K562 (cell line): ENCODE data around the gene KLHL14. TPM values are rescaled to one million over a fixed set of nuclear protein-coding genes. Genes with fewer than 3 reads are reported as not detected.

ENCODE experiments used
- CXXC5 ChIP-seq: fragments of 250-450 bp; sonication (Bioruptor Pico); IDR thresholded peaks from 2 replicates; pipeline ENCODE4 v1.8.0; 2022; ENCODE audit warnings: inconsistent platforms, mild to moderate bottlenecking, moderate library complexity
- GATA2 ChIP-seq: sonication (generic); formaldehyde crosslinking; IDR thresholded peaks from 2 replicates; pipeline ENCODE4 v1.4.0; 2020; ENCODE audit warnings: mild to moderate bottlenecking, missing genetic modification reagents
- JUNB ChIP-seq: fragments of 450-650 bp; formaldehyde crosslinking; conservative IDR thresholded peaks from 2 replicates; pipeline ENCODE4 v1.4.0; 2020; ENCODE audit warnings: mild to moderate bottlenecking
- NFYB ChIP-seq: IDR thresholded peaks from 2 replicates; pipeline ENCODE4 v1.6.1; 2011; ENCODE audit warnings: mild to moderate bottlenecking, moderate library complexity; ENCODE audit not compliant: insufficient read length; ENCODE audit errors: extremely low read depth
- NR2C2 ChIP-seq, 2 experiments: fragments of 200-800 bp in 1 of 2; sonication (Bioruptor generic) in 1 of 2; sonication (generic) in 1 of 2; formaldehyde crosslinking in 1 of 2; IDR thresholded peaks; 2 replicates each; pipeline versions ENCODE4 v1.6.1 to v1.8.0; 2016 to 2022; ENCODE audit warnings: mild to moderate bottlenecking in 1 of 2, missing compliant biosample characterization in 1 of 2, missing genetic modification characterization in 1 of 2, missing genetic modification reagents in 1 of 2
- ZNF224 ChIP-seq: sonication (generic); formaldehyde crosslinking; IDR thresholded peaks from 2 replicates; pipeline ENCODE4 v1.8.0; 2022; ENCODE audit warnings: mild to moderate bottlenecking, missing genetic modification reagents
- ZNF318 ChIP-seq, 2 experiments: fragments of 450-650 bp; IDR thresholded peaks; 2 replicates each; pipeline ENCODE4 v1.6.1; 2016; ENCODE audit warnings: mild to moderate bottlenecking in 2 of 2, borderline replicate concordance in 1 of 2, low read depth in 1 of 2, moderate library complexity in 1 of 2
- polyA plus RNA-seq, 8 experiments: library from polyadenylated mRNA; depleted of rRNA in 4 of 8; stranded (reverse) in 5 of 8; unstranded in 3 of 8; fragments of >200 nt; fragmentation: Nextera tagmentation in 2 of 8; fragmentation: Illumina TruSeq in 1 of 8; extraction: Ambion mirVana in 2 of 8; extraction: Trizol in 1 of 8; gene quantifications; 2 replicates each; pipeline versions ENCODE4 v1.2.1 to v1.2.3, GENCODE V29; 2011 to 2014; ENCODE audit warnings: inconsistent platforms in 1 of 8, missing spikeins in 1 of 8
- total RNA-seq, 7 experiments: library from RNA; depleted of rRNA in 6 of 7; stranded (reverse); fragments of >200 nt in 6 of 7; fragmentation: Illumina TruSeq in 2 of 7; extraction: Trizol in 2 of 7; gene quantifications; 2 replicates each; pipeline versions ENCODE4 v1.2.1 to v1.2.3, GENCODE V29; 2011 to 2021; ENCODE audit warnings: low replicate concordance in 1 of 7
- TF ChIP-seq, protein P1 (sequence below): sonication (generic); formaldehyde crosslinking; IDR thresholded peaks from 2 replicates; pipeline ENCODE4 v1.8.0; 2022; ENCODE audit warnings: missing genetic modification reagents, mild to moderate bottlenecking, borderline replicate concordance
- TF ChIP-seq, protein P2 (sequence below): sonication (generic); formaldehyde crosslinking; IDR thresholded peaks from 2 replicates; pipeline ENCODE4 v1.8.1; 2023; ENCODE audit warnings: mild to moderate bottlenecking, missing genetic modification reagents, moderate library complexity

KLHL14 gene
- total and polyA plus RNA-seq, 9 of the 15 experiments (the other 6 are each of a cell fraction or from before 2014, with no cell fraction given) = not detected

- TF ChIP-seq NFYB = no peak
- no peak for TF ChIP-seq NR2C2 (CRISPR knock-in tag; IDR thresholded peaks at IDR 0.05)
- TF ChIP-seq NR2C2 (tag; IDR thresholded peaks at IDR 0.05) = no peak
- TF ChIP-seq GATA2 (CRISPR knock-in tag) = no peak
- TF ChIP-seq ZNF224 = no peak
- no peak for TF ChIP-seq JUNB
- TF ChIP-seq, protein P1, sequence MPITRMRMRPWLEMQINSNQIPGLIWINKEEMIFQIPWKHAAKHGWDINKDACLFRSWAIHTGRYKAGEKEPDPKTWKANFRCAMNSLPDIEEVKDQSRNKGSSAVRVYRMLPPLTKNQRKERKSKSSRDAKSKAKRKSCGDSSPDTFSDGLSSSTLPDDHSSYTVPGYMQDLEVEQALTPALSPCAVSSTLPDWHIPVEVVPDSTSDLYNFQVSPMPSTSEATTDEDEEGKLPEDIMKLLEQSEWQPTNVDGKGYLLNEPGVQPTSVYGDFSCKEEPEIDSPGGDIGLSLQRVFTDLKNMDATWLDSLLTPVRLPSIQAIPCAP = no peak
- TF ChIP-seq, protein P2, sequence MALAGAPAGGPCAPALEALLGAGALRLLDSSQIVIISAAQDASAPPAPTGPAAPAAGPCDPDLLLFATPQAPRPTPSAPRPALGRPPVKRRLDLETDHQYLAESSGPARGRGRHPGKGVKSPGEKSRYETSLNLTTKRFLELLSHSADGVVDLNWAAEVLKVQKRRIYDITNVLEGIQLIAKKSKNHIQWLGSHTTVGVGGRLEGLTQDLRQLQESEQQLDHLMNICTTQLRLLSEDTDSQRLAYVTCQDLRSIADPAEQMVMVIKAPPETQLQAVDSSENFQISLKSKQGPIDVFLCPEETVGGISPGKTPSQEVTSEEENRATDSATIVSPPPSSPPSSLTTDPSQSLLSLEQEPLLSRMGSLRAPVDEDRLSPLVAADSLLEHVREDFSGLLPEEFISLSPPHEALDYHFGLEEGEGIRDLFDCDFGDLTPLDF (CRISPR knock-in tag) = no peak
- no peak for TF ChIP-seq CXXC5 (CRISPR knock-in tag)
- TF ChIP-seq ZNF318 (IDR thresholded peaks at IDR 0.05; ENCODE audit: borderline replicate concordance in 1 of 2, low read depth in 1 of 2) = no peak
- TF ChIP-seq, all 486 proteins: peak for 0
Observed at GRCh38 chr18:32754508-32755263, 18.1 kb downstream of the KLHL14 start (continued).
